Measurements from ENCODE around the gene LRRC32.
"Not testable (repeated sequence)": the region's sequence is repeated elsewhere in the genome, so short reads cannot be mapped to it uniquely, and the experiment has no call there.

Gene LRRC32

GRCh38 chr11:76644591-76644990 lies 26.0 kb downstream of the LRRC32 start:
- DNase-seq: no peak

GRCh38 chr11:76643711-76644110 lies 26.8 kb downstream of the LRRC32 start:
- not testable (repeated sequence) for DNase-seq

DNA sequence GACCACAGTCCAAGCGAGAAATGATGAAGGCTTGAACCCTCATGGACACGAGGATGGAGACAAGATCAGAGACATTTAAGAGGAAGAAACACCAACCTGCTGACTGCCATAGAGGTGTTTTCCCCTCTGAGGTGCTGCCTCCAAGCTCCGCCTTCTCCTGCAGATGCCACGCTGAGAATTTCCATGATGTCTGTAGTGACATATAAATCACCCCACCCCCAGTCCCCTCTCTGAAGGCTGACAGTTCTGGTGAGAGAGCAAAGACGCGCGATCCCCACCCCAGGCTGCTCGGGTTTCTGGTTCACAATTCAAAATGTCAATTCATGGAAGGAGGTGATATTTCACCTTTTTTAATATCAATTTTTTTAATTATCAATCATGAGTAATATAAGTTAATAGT lies 28.2 kb downstream of the LRRC32 start:
- DNase-seq: no peak

GRCh38 chr11:76641905-76642304 lies 28.6 kb downstream of the LRRC32 start:
- DNase-seq: no peak

DNA sequence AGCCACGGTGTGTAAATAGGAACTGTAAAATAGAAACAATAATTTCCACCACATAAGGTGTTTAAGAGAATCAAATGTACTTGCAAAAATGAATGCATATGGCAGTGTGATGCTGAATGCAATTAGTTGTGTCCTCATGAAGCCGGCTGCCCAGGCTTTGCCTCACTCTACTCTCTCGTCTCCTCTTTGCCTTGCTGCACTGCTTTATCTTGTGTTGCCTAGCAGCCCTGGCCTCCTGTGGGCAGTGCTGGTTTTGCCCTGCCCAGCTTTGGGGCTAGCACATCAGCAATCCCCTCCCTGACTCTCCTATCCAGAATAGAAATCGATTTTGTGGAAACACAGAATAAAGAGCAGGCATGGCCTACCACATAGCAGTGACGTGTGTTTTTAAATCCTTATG lies 30.0 kb downstream of the LRRC32 start:
- DNase-seq: no peak

DNA sequence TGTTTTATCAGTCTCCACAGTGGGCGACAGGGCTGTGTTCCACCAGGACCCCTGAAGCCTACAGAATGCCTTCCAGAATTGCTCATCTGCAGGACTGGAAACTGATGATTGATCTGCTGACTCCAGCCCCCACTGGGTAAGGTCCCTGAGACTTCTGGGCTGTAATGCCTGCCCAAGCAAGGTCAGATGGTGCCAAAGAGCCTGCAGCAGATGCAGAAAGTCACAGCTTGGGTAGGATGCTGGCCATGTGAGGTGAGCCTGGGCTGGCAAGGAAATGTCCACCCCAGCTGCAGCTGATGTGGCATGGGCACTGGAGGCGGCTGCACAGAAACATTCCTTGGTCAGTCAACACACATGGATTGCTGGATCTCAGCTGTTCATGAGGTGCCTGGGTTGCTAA lies 30.9 kb downstream of the LRRC32 start:
- DNase-seq: no peak

- DNase-seq: no peak
These were observed 32.0 kb downstream of the LRRC32 start for GRCh38 chr11:76638270-76639197.

DNA sequence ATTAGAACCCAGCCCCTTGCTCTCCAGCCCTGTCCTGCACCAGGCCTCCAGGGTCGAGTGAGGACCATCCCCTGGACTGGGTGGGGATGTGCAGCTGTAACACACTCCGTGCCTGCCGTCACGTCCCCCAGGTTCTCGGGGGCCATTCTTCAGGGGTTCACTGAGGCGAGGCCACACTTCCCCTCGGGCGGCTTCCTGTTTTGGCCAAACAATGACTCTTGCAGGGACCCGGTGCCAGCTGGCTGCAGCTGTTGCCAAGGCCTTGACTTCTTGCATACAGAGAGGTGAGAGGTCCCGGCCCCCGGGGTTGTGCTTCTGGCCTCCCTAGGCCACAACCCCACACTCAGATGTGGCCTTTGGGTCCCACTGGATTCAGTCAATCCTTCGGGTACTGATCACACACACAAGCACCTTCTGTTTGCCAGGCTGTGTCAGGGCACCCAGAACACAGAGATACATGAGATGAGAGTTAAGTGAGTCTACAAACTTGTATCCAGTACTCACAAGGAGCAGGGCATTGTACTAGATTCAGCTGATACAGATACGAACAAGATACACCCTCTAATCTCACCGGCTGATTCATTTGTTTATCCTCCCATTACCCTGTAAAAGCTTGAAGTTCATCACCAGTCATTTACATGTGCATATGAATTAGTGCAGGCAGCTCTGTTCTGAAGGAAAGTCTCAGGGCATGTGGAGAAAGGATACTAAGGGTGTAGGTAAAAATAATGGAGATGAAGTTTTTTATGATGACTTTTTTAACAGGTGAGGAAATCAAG lies 32.9 kb downstream of the LRRC32 start:
- DNase-seq: no peak

- no peak for DNase-seq
These were observed 33.6 kb downstream of the LRRC32 start for GRCh38 chr11:76636826-76637460.

DNA sequence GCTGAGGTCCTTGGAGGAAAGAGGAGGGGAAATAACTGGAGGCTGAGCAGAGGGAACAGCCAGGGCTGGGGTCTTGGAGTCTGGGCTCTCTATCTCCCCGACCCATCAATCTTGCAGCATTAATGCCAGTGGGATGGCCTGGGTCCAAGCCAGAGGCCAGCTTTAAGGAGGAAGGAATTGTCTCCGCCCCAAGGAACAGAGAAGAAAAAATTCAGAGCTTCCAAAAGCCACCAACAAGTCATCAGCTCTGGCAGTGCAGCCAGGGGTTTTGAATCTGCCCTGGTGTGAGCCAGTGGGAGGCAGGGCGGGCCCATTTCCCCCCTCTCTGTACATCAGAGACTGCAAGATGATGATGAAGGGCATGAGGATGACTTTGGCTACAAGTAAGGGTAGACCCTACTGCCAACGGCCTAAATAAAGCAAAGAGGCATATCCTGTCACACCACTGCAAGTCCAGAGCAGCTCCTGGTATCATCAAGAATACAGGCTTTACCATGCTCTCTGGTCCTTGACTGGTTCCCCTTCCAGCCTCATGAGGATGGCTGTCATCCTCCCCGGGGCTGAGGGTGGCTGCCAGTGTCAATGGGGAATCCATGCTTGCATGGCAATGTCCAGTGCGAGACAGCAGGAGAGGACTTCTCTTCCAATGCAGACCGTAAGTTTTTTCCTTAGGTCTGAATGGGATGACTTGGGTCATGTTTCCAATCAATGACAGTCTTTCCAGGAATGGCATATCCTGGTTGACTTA lies 34.4 kb downstream of the LRRC32 start:
- no peak for DNase-seq

DNA sequence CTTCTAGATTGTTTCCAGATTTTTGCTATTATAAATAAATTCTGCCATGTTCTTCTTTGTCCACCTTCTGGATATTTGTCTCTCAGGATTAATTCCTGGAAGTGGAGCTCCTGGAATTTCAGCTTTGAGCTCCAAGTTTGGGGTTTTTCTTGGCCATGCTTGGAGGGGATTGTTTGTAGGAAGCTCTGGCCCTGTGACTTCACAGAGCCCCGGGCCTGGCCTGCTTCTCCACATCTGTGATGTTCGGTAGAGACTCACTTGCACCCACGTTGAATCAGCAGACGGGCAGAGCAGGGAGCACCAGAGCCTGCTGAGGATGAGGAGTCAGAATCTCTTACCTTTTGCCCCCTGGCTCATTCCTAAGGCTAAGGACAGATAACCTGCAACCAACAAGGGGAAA lies 35.7 kb downstream of the LRRC32 start:
- no peak for DNase-seq

DNA sequence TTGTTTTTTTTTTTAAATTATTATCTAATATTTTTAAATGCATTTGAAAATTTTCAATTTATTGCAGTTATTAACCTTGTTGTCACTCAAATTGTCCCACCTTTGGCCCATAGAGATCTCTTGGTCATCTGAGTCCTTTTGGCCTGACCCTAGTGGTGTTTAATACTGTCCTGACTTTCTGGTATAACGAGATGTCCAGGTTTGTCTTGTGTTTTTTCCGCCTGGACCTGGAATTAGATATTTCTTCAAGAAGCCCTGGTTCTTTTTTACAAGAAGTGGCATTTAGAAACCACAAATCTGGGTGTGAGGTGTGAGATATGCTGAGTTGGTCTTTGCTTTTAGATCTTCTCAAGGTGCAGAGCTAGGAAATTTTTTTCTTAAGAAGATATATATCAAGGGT lies 38.1 kb downstream of the LRRC32 start:
- DNase-seq: no peak

DNA sequence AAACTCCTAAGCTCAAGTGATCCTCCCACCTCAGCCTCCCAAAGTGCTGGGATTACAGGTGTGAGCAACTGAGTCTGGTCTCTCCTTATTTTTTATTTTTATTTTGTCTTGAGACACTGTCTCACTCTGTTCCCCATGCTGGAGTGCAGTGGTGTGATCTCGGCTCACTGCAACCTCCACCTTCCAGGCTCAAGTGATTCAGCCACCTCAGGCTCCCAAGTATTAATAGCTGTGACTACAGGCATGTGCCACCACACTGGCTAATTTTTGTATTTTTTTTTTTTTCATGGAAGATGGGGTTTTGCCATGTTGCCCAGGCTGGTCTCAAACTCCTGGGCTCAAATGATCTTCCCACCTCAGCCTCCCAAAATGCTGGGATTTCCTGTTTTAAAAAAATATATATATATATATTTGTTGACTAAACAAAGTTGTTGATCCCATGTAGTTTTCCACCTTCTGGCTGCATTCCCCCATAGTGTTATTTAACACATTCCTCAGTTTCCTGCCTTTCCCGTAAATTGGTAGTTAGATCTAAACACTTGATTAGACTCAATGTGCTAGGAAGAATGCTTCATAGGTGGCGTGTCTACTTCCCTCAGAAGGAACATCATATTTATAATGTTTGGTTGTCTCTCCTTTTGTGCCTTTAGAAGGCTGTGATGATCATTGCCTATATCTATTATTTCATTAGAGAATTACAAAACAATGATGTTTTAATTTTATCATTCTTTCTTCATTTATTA lies 38.8 kb downstream of the LRRC32 start:
- no peak for DNase-seq

DNA sequence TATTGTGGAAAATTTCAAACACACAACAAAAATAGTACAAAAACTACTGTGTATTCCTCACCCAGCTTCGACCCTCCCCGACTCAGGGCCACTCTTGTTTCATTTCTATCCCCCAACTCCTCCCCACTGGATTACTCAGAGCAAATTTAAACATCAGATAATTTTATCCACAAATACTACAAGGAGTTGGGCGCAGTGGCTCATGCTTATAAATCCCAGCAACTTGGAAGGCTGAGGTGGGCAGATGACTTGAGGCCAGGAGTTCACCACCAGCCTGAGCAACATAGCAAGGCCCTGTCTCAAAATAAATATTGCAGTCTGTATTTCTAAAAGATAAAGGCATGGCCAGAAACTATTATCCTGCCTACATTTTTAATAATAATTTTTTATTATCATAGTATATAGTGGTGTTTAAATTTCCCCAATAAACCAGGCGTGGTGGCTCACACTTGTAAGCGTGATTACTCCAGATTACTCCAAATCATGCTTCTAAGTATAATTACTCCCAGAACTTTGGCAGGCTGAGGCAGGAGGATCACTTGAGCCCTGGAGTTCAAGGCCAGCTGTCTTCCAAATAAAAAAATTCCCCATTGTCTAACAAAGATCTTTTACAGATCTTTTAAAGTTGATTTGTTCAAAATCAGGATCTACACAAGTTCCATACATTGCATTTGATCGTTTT lies 39.8 kb downstream of the LRRC32 start:
- DNase-seq: no peak

DNA sequence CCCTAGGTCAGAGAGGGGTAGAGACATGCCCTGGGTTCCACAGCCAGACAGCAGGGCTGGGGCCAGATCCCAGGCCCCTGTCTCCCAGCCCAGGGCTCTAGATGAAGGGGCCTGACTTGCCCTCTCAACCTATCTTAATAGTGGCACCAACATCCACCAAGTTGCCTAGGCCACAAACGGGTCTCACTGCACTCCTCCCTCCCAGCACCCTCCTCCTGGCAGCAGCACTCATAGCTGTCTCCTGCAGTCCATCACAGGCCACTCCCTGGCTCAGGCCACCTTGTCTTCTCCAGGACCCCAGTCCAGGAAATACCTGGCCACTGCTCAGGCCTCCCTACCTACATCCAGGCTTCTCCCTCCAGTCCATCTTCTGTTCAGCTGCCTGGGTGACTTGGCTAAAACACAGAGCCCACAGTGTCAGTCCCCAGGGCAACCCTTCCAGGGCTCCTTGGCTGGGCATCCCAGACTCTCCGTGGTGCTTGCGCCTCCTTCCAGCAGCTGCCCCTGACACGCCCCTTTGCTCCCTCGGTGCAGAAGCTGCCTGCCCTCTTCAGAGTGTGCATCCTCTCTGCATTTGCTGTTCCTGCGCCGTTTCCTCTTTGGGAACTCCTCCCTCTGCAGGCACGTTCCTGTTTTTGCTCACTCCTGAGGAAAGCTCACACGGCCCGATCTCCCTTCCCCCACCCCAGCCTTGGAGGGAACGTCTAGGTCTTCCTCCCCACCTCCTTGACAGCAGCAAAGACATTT lies 40.5 kb downstream of the LRRC32 start:
- DNase-seq: no peak

- no peak for DNase-seq
These were observed 41.3 kb downstream of the LRRC32 start for GRCh38 chr11:76629116-76629852.

GRCh38 chr11:76628408-76628947 lies 42.1 kb downstream of the LRRC32 start:
- no peak for DNase-seq

GRCh38 chr11:76627606-76628005 lies 42.9 kb downstream of the LRRC32 start:
- DNase-seq: no peak

DNA sequence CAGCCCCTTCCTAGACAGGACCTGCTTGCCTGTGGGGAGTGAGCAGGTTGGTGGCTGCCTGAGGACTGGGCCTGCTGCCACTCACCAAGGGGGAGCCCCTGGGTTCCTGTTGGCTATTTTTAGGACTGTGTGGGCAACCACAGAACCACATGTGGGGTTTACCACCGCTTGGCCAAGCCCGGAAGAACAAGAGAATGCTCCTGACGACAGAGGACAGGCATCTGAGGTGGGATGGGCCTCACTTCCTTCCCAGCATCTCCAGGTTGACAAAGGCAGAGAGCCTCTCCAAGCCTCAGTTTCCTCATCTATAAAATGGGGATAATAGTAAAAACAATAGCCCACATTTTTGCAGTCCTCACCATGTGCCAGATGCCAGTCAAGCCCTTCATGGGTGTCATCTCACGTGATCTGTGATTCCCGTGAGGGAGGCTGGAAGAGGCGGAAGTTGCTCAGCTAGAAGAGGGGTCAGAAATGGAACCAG lies 43.6 kb downstream of the LRRC32 start:
- no peak for DNase-seq

DNA sequence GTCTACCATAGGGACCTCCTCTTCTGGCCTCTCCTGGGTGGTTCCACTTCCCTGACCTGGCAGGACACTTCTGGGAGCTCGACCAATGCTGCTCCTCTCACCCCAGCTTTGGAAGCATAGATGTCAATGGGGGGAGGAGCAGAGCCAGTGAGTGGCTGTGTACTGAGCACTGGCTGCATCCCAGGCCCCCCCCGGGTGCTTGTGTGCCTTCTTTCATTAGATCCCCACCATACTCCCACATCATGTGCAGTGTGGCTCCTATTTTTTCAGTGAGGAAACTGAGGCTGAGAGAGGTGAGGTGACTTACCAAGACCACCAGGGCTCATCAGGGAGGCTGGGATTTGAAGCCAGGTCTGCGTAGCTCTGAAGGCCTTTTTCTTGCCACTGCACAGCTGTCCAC lies 44.3 kb downstream of the LRRC32 start:
- DNase-seq: no peak
